ENCODE data around the gene CDH23.

CDH23 gene

DNA sequence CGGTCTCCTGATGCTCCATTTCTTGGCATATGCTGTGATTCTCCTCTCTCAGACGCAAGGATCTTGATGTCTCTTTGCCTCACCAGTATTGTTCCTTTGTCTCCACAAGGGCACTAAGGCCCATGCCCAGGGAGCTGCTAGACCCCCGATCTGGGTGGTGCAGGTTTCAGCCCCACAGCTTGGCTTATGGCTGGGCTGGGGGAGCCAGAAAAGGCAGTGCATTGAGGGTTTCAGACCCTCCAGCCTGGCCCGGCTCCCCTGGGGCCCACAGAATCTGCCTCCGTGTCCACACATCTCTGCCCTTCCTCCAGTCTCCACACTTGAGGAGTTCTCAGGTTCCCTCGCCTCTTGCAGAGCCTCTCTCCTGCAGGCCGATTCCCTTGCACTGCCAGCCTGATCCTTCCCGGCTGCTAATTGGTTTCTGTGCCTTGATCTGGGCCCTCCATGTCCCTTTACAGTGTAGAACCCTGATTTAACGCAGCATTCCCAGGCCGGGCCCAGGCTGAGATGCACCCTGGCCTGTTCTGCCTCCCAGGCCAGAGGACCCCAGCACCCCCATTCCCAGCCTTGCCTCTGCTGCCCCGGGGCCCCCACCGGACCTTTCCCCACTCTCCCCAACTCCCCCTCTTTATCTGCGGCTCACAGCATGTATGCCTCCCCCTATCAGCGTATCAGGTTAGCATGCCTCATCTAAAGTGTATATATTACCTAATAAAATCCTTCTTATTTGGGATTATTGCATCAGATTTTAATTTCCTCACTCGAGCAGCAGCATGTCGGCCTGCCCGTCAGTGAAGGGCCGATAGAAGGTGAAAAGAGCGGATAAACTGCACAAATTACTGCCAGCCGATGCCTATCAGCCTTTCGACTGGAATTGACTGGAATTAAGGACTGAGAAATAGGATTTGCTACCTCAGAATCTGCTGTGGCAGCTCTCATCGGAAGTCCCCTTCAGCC, 177.1 kb downstream of the CDH23 start:
- Histone ChIP-seq H3K27ac (ENCODE audit: low read depth, low read length) (no peak overlapping the region), H3K27me3 (ENCODE audit: control insufficient read depth, insufficient read depth, low read length) (no peaks in the 10 kb centered on the region), H3K4me1 (ENCODE audit: control insufficient read depth, insufficient read depth, low read length) (no peaks in the 10 kb centered on the region), H3K4me3 (ENCODE audit: low read length) (no peak overlapping the region), H3K36me3 (ENCODE audit: control insufficient read depth, insufficient read depth, low read length) (no peaks in the 10 kb centered on the region), H3K9ac (ENCODE audit: low read length) (no peak overlapping the region)

DNA sequence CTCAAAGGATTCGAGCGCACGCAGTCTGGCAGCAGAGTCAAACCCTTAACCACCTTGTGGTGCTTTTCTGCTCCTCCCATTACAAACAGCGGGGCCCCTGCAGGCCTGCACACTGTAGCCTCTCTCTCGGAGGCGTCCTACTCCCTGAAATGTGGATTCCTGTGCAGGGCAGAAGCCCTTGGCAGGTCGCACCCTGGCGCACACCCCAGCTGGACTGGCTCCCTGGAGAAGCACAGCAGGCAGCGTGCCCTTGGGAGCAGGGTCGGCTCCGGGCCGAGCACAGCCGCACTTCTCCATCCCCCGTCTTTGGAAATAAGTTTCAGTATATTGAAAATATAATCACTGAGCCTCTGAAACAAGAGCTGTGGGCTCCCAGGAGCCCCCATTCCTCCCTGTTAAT, 178.7 kb downstream of the CDH23 start:
- no peaks in the 10 kb centered on the region for H3K27me3 ChIP-seq (ENCODE audit: control insufficient read depth, insufficient read depth, low read length)
- H3K4me1 ChIP-seq (ENCODE audit: control insufficient read depth, insufficient read depth, low read length) = no peaks in the 10 kb centered on the region
- H3K4me3 ChIP-seq (ENCODE audit: low read length) = no peak overlapping the region
- H3K9ac ChIP-seq (ENCODE audit: low read length) = no peak overlapping the region
- H3K36me3 ChIP-seq (ENCODE audit: control insufficient read depth, insufficient read depth, low read length) = no peaks in the 10 kb centered on the region
- H3K27ac ChIP-seq (ENCODE audit: low read depth, low read length) = no peak overlapping the region

DNA sequence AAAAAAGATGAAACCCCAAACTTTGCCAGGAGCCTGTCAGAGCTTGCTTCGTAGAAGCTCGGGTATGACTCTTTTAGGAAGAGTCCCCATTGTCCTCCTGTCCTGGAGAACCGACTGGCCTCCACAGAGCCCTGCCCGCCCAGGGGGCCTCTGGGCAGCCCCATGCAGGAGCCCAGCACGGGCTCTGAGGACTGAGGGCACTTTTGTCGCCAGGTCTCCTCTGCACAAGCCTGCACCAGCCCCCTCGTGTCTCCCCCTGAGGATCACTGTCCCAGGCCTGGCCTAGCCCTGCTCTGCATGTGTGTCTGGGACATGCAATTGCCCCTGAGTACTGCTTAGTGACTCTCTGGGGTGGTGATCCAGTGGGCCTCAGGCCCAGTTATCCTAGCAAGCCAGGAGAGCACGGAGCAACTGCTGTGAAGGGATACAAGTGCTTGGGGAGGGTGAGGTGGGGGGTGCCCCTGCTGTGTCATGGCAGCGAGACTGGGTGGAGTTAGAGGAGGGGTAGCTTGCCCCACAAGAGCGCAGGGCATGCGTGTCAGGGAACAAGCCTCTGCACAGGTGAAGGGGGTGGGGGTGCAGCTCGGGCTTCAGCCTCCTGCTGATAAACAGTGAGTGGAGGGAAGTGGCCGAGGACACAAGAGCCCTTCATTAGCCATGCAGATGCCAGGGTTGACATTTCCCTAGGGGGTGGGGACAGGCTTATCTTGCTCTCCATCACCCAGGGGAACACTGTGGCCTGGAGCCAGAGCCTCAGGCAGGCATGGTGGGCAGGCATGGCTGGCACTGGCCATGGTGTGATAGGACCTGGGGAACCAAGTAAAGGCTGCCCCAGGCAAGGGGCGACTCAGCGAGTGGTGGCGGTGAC, 179.4 kb downstream of the CDH23 start:
- Histone ChIP-seq H3K4me3 (ENCODE audit: low read length) (no peak overlapping the region), H3K36me3 (ENCODE audit: control insufficient read depth, insufficient read depth, low read length) (no peaks in the 10 kb centered on the region), H3K27me3 (ENCODE audit: control insufficient read depth, insufficient read depth, low read length) (no peaks in the 10 kb centered on the region), H3K27ac (ENCODE audit: low read depth, low read length) (no peak overlapping the region), H3K9ac (ENCODE audit: low read length) (no peak overlapping the region), H3K4me1 (ENCODE audit: control insufficient read depth, insufficient read depth, low read length) (no peaks in the 10 kb centered on the region)

DNA sequence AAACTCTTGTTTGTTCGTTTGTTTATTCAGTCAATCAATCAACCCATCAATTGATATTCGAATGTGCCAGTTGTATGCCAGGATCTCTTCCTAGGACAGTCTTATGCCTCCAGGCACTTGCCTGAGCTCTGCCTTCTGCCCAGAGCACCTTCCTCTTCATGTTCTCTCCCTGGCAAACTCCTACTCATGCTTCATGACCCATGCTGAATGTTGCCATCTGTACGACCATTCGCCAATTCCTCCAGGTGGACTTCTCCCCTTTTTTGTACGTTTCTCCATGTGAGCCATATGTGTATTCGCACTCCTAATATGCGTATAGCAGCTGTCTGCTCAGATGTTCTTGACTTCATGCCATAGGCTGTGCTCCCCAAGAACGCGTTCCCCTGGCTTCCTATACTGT, 180.1 kb downstream of the CDH23 start:
- no peaks in the 10 kb centered on the region for H3K36me3 ChIP-seq (ENCODE audit: control insufficient read depth, insufficient read depth, low read length)
- H3K27me3 ChIP-seq (ENCODE audit: control insufficient read depth, insufficient read depth, low read length) = no peaks in the 10 kb centered on the region
- H3K27ac ChIP-seq (ENCODE audit: low read depth, low read length) = no peak overlapping the region
- H3K4me3 ChIP-seq (ENCODE audit: low read length) = no peak overlapping the region
- no peak overlapping the region for H3K9ac ChIP-seq (ENCODE audit: low read length)
- H3K4me1 ChIP-seq (ENCODE audit: control insufficient read depth, insufficient read depth, low read length) = no peaks in the 10 kb centered on the region

DNA sequence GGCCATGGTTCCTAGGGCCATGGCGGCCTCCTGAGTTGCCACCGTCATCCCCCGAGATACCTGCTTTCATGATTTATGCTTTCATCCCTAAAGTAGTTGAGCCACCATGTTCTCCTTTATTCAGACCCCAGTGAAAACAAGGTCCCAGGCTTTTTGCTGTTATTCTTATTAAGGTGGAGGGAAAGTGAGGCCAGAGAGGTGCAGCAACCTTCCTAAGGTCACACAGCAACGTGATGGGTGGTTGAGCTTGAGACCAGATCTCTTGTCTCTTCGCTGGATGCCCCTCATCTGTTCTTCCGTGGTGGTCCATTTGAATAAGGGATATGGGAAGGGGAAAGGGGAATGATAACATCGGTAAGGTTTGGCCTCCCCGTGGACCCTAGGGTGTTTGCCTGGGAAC, 180.6 kb downstream of the CDH23 start:
- H3K27me3 ChIP-seq (ENCODE audit: control insufficient read depth, insufficient read depth, low read length) = no peaks in the 10 kb centered on the region
- H3K9ac ChIP-seq (ENCODE audit: low read length) = no peak overlapping the region
- H3K36me3 ChIP-seq (ENCODE audit: control insufficient read depth, insufficient read depth, low read length) = no peaks in the 10 kb centered on the region
- no peak overlapping the region for H3K4me3 ChIP-seq (ENCODE audit: low read length)
- no peak overlapping the region for H3K27ac ChIP-seq (ENCODE audit: low read depth, low read length)
- no peaks in the 10 kb centered on the region for H3K4me1 ChIP-seq (ENCODE audit: control insufficient read depth, insufficient read depth, low read length)

DNA sequence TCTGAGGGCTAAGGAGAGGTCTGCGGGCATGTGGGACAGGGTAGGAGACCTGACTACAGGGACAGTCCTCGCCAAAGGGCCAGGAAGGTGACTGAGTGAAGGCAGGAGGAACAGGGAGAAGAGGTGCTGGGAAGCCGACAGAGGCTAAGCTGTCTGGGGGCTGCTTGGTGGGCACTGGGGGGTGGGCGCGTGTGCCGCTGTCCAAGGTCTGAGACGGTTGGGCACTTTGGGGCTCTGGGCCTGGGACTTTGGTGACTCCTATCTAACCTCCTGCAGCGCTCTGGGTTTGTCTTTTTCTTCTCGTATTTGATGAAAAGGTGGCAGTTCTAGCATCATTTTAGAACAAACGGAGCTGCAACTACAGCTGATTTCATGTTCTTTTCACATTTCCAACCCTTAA, 181.3 kb downstream of the CDH23 start:
- Histone ChIP-seq H3K4me1 (ENCODE audit: control insufficient read depth, insufficient read depth, low read length) (no peaks in the 10 kb centered on the region), H3K27me3 (ENCODE audit: control insufficient read depth, insufficient read depth, low read length) (no peaks in the 10 kb centered on the region), H3K4me3 (ENCODE audit: low read length) (no peak overlapping the region), H3K27ac (ENCODE audit: low read depth, low read length) (no peak overlapping the region), H3K36me3 (ENCODE audit: control insufficient read depth, insufficient read depth, low read length) (no peaks in the 10 kb centered on the region), H3K9ac (ENCODE audit: low read length) (no peak overlapping the region)

DNA sequence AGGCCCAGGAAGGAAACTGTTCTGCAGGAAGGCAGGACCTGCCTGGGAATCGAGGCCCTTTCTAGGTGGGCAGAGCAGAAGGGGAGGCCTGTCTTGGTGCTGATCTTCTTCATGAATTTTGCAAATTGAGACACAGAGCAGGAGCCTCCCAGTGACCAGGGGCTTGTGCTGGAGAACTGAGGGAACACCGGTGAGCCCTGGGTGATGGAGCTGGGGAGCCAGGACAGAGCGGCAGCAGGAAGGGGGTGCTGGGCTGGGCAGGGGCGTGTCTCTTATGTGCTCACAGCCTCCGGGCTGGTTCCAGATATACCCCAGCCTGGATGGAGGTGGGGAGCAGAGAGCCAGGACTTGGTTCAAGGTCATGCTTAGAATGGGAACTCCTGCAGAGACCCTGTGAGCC, 182.9 kb downstream of the CDH23 start:
- no peak overlapping the region for H3K4me3 ChIP-seq (ENCODE audit: low read length)
- no peaks in the 10 kb centered on the region for H3K27me3 ChIP-seq (ENCODE audit: control insufficient read depth, insufficient read depth, low read length)
- no peak overlapping the region for H3K27ac ChIP-seq (ENCODE audit: low read depth, low read length)
- no peak overlapping the region for H3K9ac ChIP-seq (ENCODE audit: low read length)
- no peaks in the 10 kb centered on the region for H3K36me3 ChIP-seq (ENCODE audit: control insufficient read depth, insufficient read depth, low read length)
- no peaks in the 10 kb centered on the region for H3K4me1 ChIP-seq (ENCODE audit: control insufficient read depth, insufficient read depth, low read length)

DNA sequence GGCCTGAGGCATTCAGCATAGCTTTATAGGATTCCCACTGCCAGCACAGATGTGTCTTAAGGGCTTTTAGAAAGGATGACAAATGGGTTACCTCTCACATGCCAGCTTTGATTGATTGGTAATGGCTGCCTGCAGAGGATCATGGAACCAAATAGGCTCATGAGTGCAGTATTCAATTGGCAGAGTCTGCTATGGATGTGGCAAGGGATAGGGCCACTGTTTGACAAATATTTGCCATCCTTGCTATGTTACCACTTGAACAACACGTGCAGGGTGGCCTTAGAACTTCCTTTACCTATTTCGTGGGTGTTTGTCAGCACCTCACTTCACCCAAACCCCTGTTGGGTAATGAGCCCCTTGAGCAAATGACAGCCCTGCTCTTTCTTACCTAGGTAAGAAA, 183.7 kb downstream of the CDH23 start:
- Histone ChIP-seq H3K9ac (ENCODE audit: low read length) (no peak overlapping the region), H3K4me1 (ENCODE audit: control insufficient read depth, insufficient read depth, low read length) (no peaks in the 10 kb centered on the region), H3K36me3 (ENCODE audit: control insufficient read depth, insufficient read depth, low read length) (no peaks in the 10 kb centered on the region), H3K27ac (ENCODE audit: low read depth, low read length) (no peak overlapping the region), H3K27me3 (ENCODE audit: control insufficient read depth, insufficient read depth, low read length) (no peaks in the 10 kb centered on the region), H3K4me3 (ENCODE audit: low read length) (no peak overlapping the region)

DNA sequence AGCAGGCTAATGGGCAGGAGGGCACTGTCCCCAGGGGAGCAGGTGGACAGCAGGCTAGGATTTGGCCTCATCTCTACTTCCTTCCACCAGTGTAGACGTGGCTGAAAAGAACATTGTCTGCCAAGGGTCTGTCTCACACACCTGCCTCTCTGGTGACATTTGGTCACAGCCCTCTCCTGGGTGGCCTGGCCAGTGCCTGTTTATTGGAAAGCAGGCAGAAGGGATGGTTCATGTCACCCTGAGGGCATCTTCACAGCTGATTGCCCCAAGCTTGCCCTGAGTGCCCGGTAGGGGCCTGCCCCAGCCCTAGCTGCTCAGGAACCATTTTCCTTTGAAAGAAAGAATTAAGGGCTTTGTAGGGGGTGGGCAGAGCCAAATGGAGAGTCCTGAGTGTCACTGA, 184.2 kb downstream of the CDH23 start:
- Histone ChIP-seq H3K27ac (ENCODE audit: low read depth, low read length) (no peak overlapping the region), H3K36me3 (ENCODE audit: control insufficient read depth, insufficient read depth, low read length) (no peaks in the 10 kb centered on the region), H3K27me3 (ENCODE audit: control insufficient read depth, insufficient read depth, low read length) (no peaks in the 10 kb centered on the region), H3K9ac (ENCODE audit: low read length) (no peak overlapping the region), H3K4me3 (ENCODE audit: low read length) (no peak overlapping the region), H3K4me1 (ENCODE audit: control insufficient read depth, insufficient read depth, low read length) (no peaks in the 10 kb centered on the region)

GRCh38 chr10:71581376-71581775, 184.7 kb downstream of the CDH23 start:
- no peak overlapping the region for H3K4me3 ChIP-seq (ENCODE audit: low read length)
- no peaks in the 10 kb centered on the region for H3K27me3 ChIP-seq (ENCODE audit: control insufficient read depth, insufficient read depth, low read length)
- H3K4me1 ChIP-seq (ENCODE audit: control insufficient read depth, insufficient read depth, low read length) = no peaks in the 10 kb centered on the region
- no peaks in the 10 kb centered on the region for H3K36me3 ChIP-seq (ENCODE audit: control insufficient read depth, insufficient read depth, low read length)
- H3K9ac ChIP-seq (ENCODE audit: low read length) = no peak overlapping the region
- H3K27ac ChIP-seq (ENCODE audit: low read depth, low read length) = no peak overlapping the region

DNA sequence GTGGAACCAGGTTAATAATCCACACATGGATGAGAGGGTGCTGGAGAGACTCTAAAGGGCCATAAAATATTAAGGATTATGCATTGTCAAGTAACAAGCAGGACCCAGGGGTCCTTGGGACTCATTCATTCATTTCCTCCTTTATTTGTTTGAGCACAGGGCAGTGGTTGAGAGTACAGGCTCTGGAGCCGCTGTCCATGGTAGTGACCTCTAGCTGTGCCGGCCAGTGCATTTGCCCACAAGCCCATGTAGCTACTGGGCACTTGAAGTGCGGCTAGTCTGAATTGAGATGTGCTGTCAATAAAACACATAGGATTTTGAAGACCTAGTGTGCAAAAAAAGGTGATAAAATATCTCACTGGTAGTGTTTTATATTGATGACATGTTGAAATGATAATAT, 185.3 kb downstream of the CDH23 start:
- Histone ChIP-seq H3K27me3 (ENCODE audit: control insufficient read depth, insufficient read depth, low read length) (no peaks in the 10 kb centered on the region), H3K4me1 (ENCODE audit: control insufficient read depth, insufficient read depth, low read length) (no peaks in the 10 kb centered on the region), H3K36me3 (ENCODE audit: control insufficient read depth, insufficient read depth, low read length) (no peaks in the 10 kb centered on the region), H3K27ac (ENCODE audit: low read depth, low read length) (no peak overlapping the region), H3K9ac (ENCODE audit: low read length) (no peak overlapping the region), H3K4me3 (ENCODE audit: low read length) (no peak overlapping the region)

- no peak overlapping the region for H3K27ac ChIP-seq (ENCODE audit: low read depth, low read length)
- no peak overlapping the region for H3K9ac ChIP-seq (ENCODE audit: low read length)
- no peak overlapping the region for H3K4me3 ChIP-seq (ENCODE audit: low read length)
- H3K27me3 ChIP-seq (ENCODE audit: control insufficient read depth, insufficient read depth, low read length) = no peaks in the 10 kb centered on the region
- H3K36me3 ChIP-seq (ENCODE audit: control insufficient read depth, insufficient read depth, low read length) = no peaks in the 10 kb centered on the region
- no peaks in the 10 kb centered on the region for H3K4me1 ChIP-seq (ENCODE audit: control insufficient read depth, insufficient read depth, low read length)
Observed at GRCh38 chr10:71582506-71583475, 186.1 kb downstream of the CDH23 start.
